GM12878 (cell line): ENCODE measurements around the gene TMEM212. TPM values are rescaled to one million over a fixed set of nuclear protein-coding genes. Genes with fewer than 3 reads are reported as not detected.

ENCODE experiments used
- ATAC-seq: fragments of 200-7000 bp; cut with Tn5 transposase; 3 replicates; pipeline ENCODE4 v1.9.1; 2020; ENCODE audit warnings: mild to moderate bottlenecking, moderate library complexity
- BruUV-seq: library from RNA; stranded (reverse); fragments of 400-500 nt; replicated peaks from 2 replicates; lab custom pipeline; 2021; lab: Mats Ljungman, UMichigan
- CTCF ChIA-PET: fragments of 300-600 bp; sonication (Branson Sonifier 250); formaldehyde crosslinking; extraction: SDS; loops from one replicate; lab custom pipeline; 2021; ENCODE audit warnings: inconsistent platforms; lab: Yijun Ruan, JAX
- POLR2A ChIA-PET: fragments of 350-600 bp; formaldehyde crosslinking; extraction: SDS; loops from one replicate; lab custom pipeline; 2021; ENCODE audit warnings: inconsistent platforms; lab: Charles Lee
- RAD21 ChIA-PET: fragments of 300-600 bp; sonication (Branson Sonifier 250); formaldehyde crosslinking; loops from one replicate; lab custom pipeline; 2023; ENCODE audit warnings: antibody characterized with exemption; ENCODE audit not compliant: unreplicated experiment; lab: Charles Lee
- SMC1A ChIA-PET: fragments of 300-600 bp; sonication (Branson Sonifier 250); formaldehyde crosslinking; loops from one replicate; lab custom pipeline; 2023; ENCODE audit not compliant: unreplicated experiment, uncharacterized antibody; lab: Charles Lee
- DNase-seq: peaks from one replicate; pipeline ENCODE4 v3.0.0-alpha.2; 2011; ENCODE audit warnings: low read depth, low spot score
- FAIRE-seq: peaks from 3 replicates; lab custom pipeline; 2011; peaks lifted over from hg19 to GRCh38; lab: Jason Lieb, UNC
- H2AFZ ChIP-seq: 2 replicates; pipeline ENCODE4 v1.6.0; 2011; ENCODE audit warnings: low read depth, low read length, control low read depth; ENCODE audit not compliant: control insufficient read depth
- H3K27ac ChIP-seq: 2 replicates; pipeline ENCODE4 v1.5.1; 2011; ENCODE audit warnings: control low read depth; ENCODE audit not compliant: control insufficient read depth, insufficient read depth
- H3K27me3 ChIP-seq, 2 experiments: replicated peaks in 1 of 2; 2 replicates each; pipeline versions ENCODE4 v1.6.0 to v1.6.1; 2011; ENCODE audit warnings: low read length in 1 of 2; ENCODE audit not compliant: control insufficient read depth in 2 of 2, insufficient read depth in 2 of 2
- H3K36me3 ChIP-seq, 2 experiments: 2 replicates each; pipeline ENCODE4 v1.5.1; 2011; ENCODE audit warnings: low read length in 1 of 2; ENCODE audit not compliant: control insufficient read depth in 2 of 2, insufficient read depth in 2 of 2
- H3K4me1 ChIP-seq: 2 replicates; pipeline ENCODE4 v1.6.1; 2011; ENCODE audit warnings: mild to moderate bottlenecking, low read length, moderate library complexity, mixed read lengths; ENCODE audit not compliant: control insufficient read depth, insufficient read depth
- H3K4me2 ChIP-seq: 2 replicates; pipeline ENCODE4 v1.6.0; 2011; ENCODE audit warnings: control low read depth; ENCODE audit not compliant: control insufficient read depth, insufficient read depth
- H3K4me3 ChIP-seq: fragments of 200-600 bp; sonication (generic); 2 replicates; pipeline ENCODE4 v1.5.1; 2016
- H3K79me2 ChIP-seq: 2 replicates; pipeline ENCODE4 v1.6.0; 2011; ENCODE audit warnings: low read length; ENCODE audit not compliant: control insufficient read depth, insufficient read depth
- H3K9ac ChIP-seq: 2 replicates; pipeline ENCODE4 v1.8.0; 2011; ENCODE audit warnings: low read length, control low read depth, mixed read lengths; ENCODE audit not compliant: control insufficient read depth, insufficient read depth
- H3K9me3 ChIP-seq: replicated peaks from 3 replicates; pipeline ENCODE4 v1.5.1; 2011; ENCODE audit warnings: mild to moderate bottlenecking, low read length; ENCODE audit not compliant: control insufficient read depth, insufficient read depth
- H4K20me1 ChIP-seq: 2 replicates; pipeline ENCODE4 v1.6.0; 2011; ENCODE audit not compliant: control insufficient read depth, insufficient read depth
- BCL3 ChIP-seq: IDR thresholded peaks from 2 replicates; pipeline ENCODE4 v1.6.1; 2011; ENCODE audit warnings: borderline replicate concordance, low read depth, mild to moderate bottlenecking, moderate library complexity, low read length; ENCODE audit not compliant: insufficient read depth, poor library complexity, severe bottlenecking
- DPF2 ChIP-seq: fragments of 450-650 bp; IDR thresholded peaks from 2 replicates; pipeline ENCODE4 v1.6.1; 2017; ENCODE audit warnings: mild to moderate bottlenecking
- ELK1 ChIP-seq: IDR thresholded peaks from 2 replicates; pipeline ENCODE4 v1.6.1; 2012; ENCODE audit warnings: low read depth, low read length, improper control_type of control experiment
- NBN ChIP-seq: fragments of 450-650 bp; IDR thresholded peaks from 2 replicates; pipeline ENCODE4 v1.6.1; 2016
- NR2F1 ChIP-seq: fragments of 450-650 bp; conservative IDR thresholded peaks from 2 replicates; pipeline ENCODE4 v1.6.1; 2017; ENCODE audit warnings: mild to moderate bottlenecking
- PKNOX1 ChIP-seq: fragments of 450-650 bp; IDR thresholded peaks from 2 replicates; pipeline ENCODE4 v1.6.1; 2016; ENCODE audit warnings: mild to moderate bottlenecking
- SUZ12 ChIP-seq: fragments of 200-600 bp; sonication (generic); IDR thresholded peaks from one replicate; pipeline ENCODE4 v1.6.1; 2018; ENCODE audit warnings: antibody characterized with exemption, mild to moderate bottlenecking; ENCODE audit not compliant: unreplicated experiment
- ZBED1 ChIP-seq: IDR thresholded peaks from 2 replicates; pipeline ENCODE4 v1.6.1; 2016; ENCODE audit warnings: borderline replicate concordance
- ZNF24 ChIP-seq: fragments of 450-650 bp; IDR thresholded peaks from 2 replicates; pipeline ENCODE4 v1.6.1; 2017; ENCODE audit warnings: antibody characterized with exemption, mild to moderate bottlenecking
- ZNF592 ChIP-seq: fragments of 450-650 bp; IDR thresholded peaks from 2 replicates; pipeline ENCODE4 v1.6.1; 2017; ENCODE audit warnings: mild to moderate bottlenecking, moderate library complexity
- ZNF687 ChIP-seq: fragments of 450-650 bp; IDR thresholded peaks from 2 replicates; pipeline ENCODE4 v1.6.1; 2017; ENCODE audit warnings: mild to moderate bottlenecking, moderate library complexity
- WGBS: methylation state at CpG from one replicate; pipeline ENCODE4 v1.1.6; 2016; ENCODE audit warnings: low lambda C conversion rate; ENCODE audit not compliant: insufficient replicate concordance, insufficient coverage; ENCODE audit errors: missing lambda C conversion rate; 5-methylcytosine and 5-hydroxymethylcytosine counted together
- in situ Hi-C: fragments of 300-500 bp; cut with MboI; formaldehyde crosslinking; loops from 9 replicates; pipeline ENCODE4 v1.14.3; 2018; ENCODE audit warnings: mixed read lengths
- intact Hi-C: fragments of 100-400 bp; cut with micrococcal nuclease; formaldehyde crosslinking; loops from one replicate; pipeline ENCODE4 v1.14.2; 2022; ENCODE audit not compliant: unreplicated experiment
- polyA plus RNA-seq, 11 experiments: library from polyadenylated mRNA; depleted of rRNA in 4 of 11; unstranded in 6 of 11; stranded (reverse) in 5 of 11; fragments of >200 nt; fragmentation: Nextera tagmentation in 4 of 11; fragmentation: Illumina TruSeq in 1 of 11; extraction: Ambion mirVana in 4 of 11; extraction: Trizol in 1 of 11; gene quantifications; 1 replicate in 1 of 11; 2 replicates in 10 of 11; pipeline versions ENCODE4 v1.2.1 to v1.2.3, GENCODE V29; 2011 to 2016; ENCODE audit warnings: inconsistent platforms in 2 of 11, missing spikeins in 2 of 11, low read depth in 1 of 11
- total RNA-seq, 4 experiments: library from RNA; depleted of rRNA in 3 of 4; stranded (reverse); fragments of >200 nt in 3 of 4; fragmentation: Illumina TruSeq in 1 of 4; extraction: Trizol in 1 of 4; gene quantifications; 2 replicates each; pipeline versions ENCODE4 v1.2.1 to v1.2.3, GENCODE V29; 2013 to 2021

TMEM212 gene
- total and polyA plus RNA-seq, 10 of the 15 experiments (the other 5 are each of a cell fraction or from before 2014, with no cell fraction given) = not detected

GRCh38 chr3:171797873-171798272, 45.3 kb upstream of the TMEM212 start:
- H4K20me1 ChIP-seq = no peaks in the 10 kb centered on the region
- H3K36me3 ChIP-seq = no peaks in the 10 kb centered on the region
- peaks cover 8% of the 10 kb centered on the region for H3K79me2 ChIP-seq
- H2AFZ ChIP-seq = no peak overlapping the region
- ChIA-PET SMC1A (interaction anchor here (1.0 to 4.7 kb wide), 13 partner anchors 8 to 39 kb away, joined by 3 to 64 read pairs (median 18); partner anchors contain the start of gene PLD1), CTCF (interaction anchor here (1.2 to 4.6 kb wide), 7 partner anchors 9 to 31 kb away, joined by 5 to 56 read pairs (median 7); partner anchors contain the start of gene PLD1), POLR2A (interaction anchor here (0.6 to 3.7 kb wide), 12 partner anchors 8 to 107 kb away, joined by 3 to 40 read pairs (median 8); partner anchors contain the start of gene PLD1), RAD21 (interaction anchor here (1.3 to 4.3 kb wide), 13 partner anchors 8 to 307 kb away, joined by 3 to 80 read pairs (median 17); partner anchors contain the start of gene PLD1)
- in situ Hi-C loops (no loop called here), intact Hi-C loops (loop anchor here (1.0 to 5.0 kb wide), 3 partner anchors 16 to 339 kb away; no protein-coding TSS in a partner anchor)
- H3K4me1 ChIP-seq = peaks cover 8% of the 10 kb centered on the region; the same call in 1 of the 2 replicates
- WGBS = 30% methylated on average over 3 of the region's 3 CpGs
- no peak overlapping the region for H3K9ac ChIP-seq
- no peaks in the 10 kb centered on the region; the same call in 1 of the 3 replicates for H3K9me3 ChIP-seq
- peak overlapping the region; percentile 50 for H3K27ac ChIP-seq
- H3K4me2 ChIP-seq = 0 out of 2 replicates have a peak overlapping the region, but pooled peaks have one; percentile 25
- FAIRE-seq = no peak
- H3K27me3 ChIP-seq = no peaks in the 10 kb centered on the region
- peak; percentile 26 for ATAC-seq
- DNase-seq = no peak
- no peak overlapping the region for H3K4me3 ChIP-seq
- no TSS peak for BruUV-seq
- no peak for TF ChIP-seq ELK1
- 0 out of 2 replicates have a peak, but pooled peaks have one; percentile 11 for TF ChIP-seq DPF2
- TF ChIP-seq ZNF687 = peak; percentile 68
- TF ChIP-seq ZBED1 = no peak
- TF ChIP-seq BCL3 = no peak
- TF ChIP-seq PKNOX1 = no peak
- peak; percentile 66 for TF ChIP-seq NR2F1
- 0 out of 2 replicates have a peak, but pooled peaks have one; percentile 19 for TF ChIP-seq NBN
- TF ChIP-seq SUZ12 = no peak
- peak; percentile 57; the same call in 1 of the 2 replicates for TF ChIP-seq ZNF24
- TF ChIP-seq ZNF592 = 0 out of 2 replicates have a peak, but pooled peaks have one; percentile 4
